Mucosa of descending colon (tissue), 3 donors: Measurements from ENCODE around the gene S100A6. TPM values are rescaled to one million over a fixed set of nuclear protein-coding genes. Genes with fewer than 3 reads are reported as not detected.

Experiments
- ATAC-seq: fragments of 200-7000 bp; cut with Tn5 transposase; one replicate; pipeline ENCODE4 v1.9.1; 2020; ENCODE audit warnings: mild to moderate bottlenecking, moderate library complexity
- DNase-seq, 3 donors: peaks; one replicate each; pipeline ENCODE4 v3.0.0-alpha.2; 2020
- H3K36me3 ChIP-seq: fragments of 200-600 bp; one replicate; pipeline ENCODE4 v1.8.0; 2021; ENCODE audit warnings: low read depth, mild to moderate bottlenecking
- H3K4me1 ChIP-seq: fragments of 200-600 bp; one replicate; pipeline ENCODE4 v1.8.0; 2021; ENCODE audit warnings: low read depth, mild to moderate bottlenecking
- H3K4me3 ChIP-seq: fragments of 200-600 bp; one replicate; pipeline ENCODE4 v1.8.0; 2021; ENCODE audit warnings: mild to moderate bottlenecking
- H3K9me3 ChIP-seq: fragments of 200-600 bp; one replicate; pipeline ENCODE4 v1.8.0; 2021; ENCODE audit warnings: mild to moderate bottlenecking
- intact Hi-C, 2 donors: fragments of 100-400 bp; cut with DNase I in 1 of 2; cut with micrococcal nuclease in 1 of 2; formaldehyde crosslinking; loops; one replicate each; pipeline versions ENCODE4 v1.11.0 to v1.11.1; 2022; cut with DNase I, micrococcal nuclease
- total RNA-seq, 3 donors: library from RNA; stranded (reverse); fragmentation: NEBNext Ultra II Directional in 2 of 3; extraction: Animal tissue kit (Norgen Biotek cat#: 25700) in 2 of 3; gene quantifications; one replicate each; pipeline versions ENCODE4 v1.2.1 to v1.2.4, GENCODE V29; 2021 to 2023
- TF ChIP-seq, protein P1 (sequence below): fragments of 200-600 bp; IDR thresholded peaks from one replicate; pipeline ENCODE4 v1.8.0; 2022; ENCODE audit warnings: antibody characterized with exemption, mild to moderate bottlenecking
- donor health status: DM: no; HTN: no; CAD: no; lungs with moderate emphysema.
- donor health status: DM: no; HTN: no; CAD: no.
- donor health status: DM: no; HTN: yes; CAD: no.

The S100A6 gene
- total RNA-seq, 3 donors from 2014 or later, result 1,327 to 1,659 (median 1,382) TPM

DNA sequence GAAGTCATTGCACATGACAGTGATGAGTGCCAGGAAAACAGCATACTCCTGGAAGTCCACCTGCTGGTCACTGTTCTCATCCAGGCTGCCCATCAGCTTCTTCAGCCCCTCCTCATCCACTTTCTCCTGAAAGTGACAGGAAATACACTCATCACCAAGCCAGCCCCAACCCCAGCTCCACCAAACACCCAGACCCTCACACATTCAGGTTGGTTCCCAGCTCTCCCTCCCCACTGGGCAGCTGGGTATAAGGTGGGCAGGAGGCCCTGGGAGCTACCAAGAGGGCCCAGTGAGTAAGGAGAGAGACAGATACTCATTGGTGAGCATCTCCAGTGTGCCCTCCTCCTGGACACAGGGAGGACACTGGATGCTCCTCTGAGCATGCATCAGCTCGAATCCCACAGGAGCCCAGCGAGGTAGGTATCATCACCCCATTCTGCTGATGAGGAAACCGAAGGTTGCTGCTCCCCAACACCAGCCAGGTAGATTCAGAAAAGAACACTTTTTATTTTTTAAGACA, 25.7 kb upstream of the S100A6 start:
- Histone ChIP-seq H3K4me3 (no peak overlapping the region), H3K9me3 (no peaks in the 10 kb centered on the region), H3K4me1 (peaks cover 13% of the 10 kb centered on the region), H3K36me3 (no peaks in the 10 kb centered on the region)
- intact Hi-C loops, result no loop called here
- ATAC-seq, result no peak
- TF ChIP-seq, protein P1, sequence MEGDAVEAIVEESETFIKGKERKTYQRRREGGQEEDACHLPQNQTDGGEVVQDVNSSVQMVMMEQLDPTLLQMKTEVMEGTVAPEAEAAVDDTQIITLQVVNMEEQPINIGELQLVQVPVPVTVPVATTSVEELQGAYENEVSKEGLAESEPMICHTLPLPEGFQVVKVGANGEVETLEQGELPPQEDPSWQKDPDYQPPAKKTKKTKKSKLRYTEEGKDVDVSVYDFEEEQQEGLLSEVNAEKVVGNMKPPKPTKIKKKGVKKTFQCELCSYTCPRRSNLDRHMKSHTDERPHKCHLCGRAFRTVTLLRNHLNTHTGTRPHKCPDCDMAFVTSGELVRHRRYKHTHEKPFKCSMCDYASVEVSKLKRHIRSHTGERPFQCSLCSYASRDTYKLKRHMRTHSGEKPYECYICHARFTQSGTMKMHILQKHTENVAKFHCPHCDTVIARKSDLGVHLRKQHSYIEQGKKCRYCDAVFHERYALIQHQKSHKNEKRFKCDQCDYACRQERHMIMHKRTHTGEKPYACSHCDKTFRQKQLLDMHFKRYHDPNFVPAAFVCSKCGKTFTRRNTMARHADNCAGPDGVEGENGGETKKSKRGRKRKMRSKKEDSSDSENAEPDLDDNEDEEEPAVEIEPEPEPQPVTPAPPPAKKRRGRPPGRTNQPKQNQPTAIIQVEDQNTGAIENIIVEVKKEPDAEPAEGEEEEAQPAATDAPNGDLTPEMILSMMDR, result no peak
- DNase-seq, result no peak

DNA sequence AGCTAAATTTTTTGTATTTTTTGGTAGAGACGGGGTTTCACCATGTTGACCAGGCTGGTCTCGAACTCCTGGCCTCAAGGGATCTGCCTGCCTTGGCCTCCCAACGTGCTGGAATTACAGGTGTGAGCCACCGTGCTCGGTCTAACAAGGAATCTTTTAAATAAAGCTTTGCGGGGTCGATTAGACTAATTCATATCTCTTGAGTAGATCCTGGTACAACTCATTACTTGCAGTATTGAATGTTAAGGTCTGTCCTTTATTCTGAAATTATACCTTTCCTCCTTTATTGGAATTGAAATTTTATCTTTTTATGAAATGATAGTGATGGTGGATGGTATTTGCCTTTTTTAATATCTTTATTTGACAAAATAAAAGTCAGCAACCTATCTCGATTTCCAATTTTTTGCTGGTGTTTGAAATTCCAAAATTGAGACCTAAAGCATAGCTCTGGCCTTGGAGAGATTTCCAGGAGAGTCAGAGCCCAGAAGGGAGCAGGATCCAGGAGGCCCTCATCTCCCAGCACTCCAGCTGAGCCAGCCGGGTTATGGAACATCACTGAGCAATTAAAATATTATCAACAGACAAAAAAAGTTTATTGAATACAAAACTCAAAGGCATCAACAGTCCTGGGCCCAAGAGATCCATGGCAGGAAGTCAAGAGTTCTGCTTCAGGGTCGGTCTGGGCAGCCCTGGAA, 25.1 kb upstream of the S100A6 start:
- intact Hi-C loops, result no loop called here
- H3K4me3 ChIP-seq, result no peak overlapping the region
- H3K36me3 ChIP-seq, result no peaks in the 10 kb centered on the region
- peaks cover 7% of the 10 kb centered on the region for H3K4me1 ChIP-seq
- TF ChIP-seq, protein P1, result no peak
- H3K9me3 ChIP-seq, result no peaks in the 10 kb centered on the region
- no peak for ATAC-seq
- DNase-seq, result no peak

DNA sequence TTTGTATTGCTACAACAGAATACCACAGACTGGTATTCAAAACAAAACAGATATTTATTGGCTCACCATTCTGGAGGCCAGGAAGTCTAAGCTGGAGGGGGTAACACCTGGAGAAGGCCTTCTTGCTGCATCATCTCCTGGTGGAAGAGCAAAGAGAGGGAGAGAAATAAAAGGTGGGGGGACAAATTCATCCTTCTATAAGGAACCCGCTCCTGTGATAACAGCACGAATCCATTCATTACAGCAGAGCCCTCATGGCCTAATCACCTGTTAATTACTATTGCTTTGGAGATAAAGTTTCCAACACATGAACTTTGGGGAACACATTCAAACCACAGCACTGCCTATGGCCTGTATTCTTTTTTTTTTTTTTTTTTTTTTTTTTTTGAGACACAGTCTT, 24.4 kb upstream of the S100A6 start:
- intact Hi-C loops, result no loop called here
- H3K36me3 ChIP-seq, result no peaks in the 10 kb centered on the region
- H3K9me3 ChIP-seq, result no peaks in the 10 kb centered on the region
- DNase-seq, result no peak
- TF ChIP-seq, protein P1, result no peak
- peaks cover under 1% of the 10 kb centered on the region for H3K4me1 ChIP-seq
- ATAC-seq, result no peak
- no peak overlapping the region for H3K4me3 ChIP-seq

DNA sequence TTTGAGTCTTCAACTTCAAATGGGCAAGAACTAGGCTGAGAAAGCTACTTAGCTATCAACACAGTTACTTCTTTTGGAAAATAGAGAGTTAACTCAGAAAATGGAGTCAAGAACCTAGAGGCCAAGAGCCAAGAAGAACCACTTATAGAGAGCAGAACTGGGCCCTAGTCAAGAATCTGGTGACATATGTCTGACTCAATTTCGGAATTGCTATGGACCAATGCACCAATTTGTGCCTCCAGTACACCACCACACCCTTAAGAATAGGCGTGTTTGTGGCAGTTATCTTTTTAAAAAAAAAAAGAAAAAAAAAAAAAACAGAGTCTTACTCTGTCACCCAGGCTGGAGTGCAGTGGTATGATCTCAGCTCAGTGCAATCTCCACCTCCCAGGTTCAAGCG, 22.1 kb upstream of the S100A6 start:
- TF ChIP-seq, protein P1, result no peak
- DNase-seq (no peak), ATAC-seq (no peak)
- no peaks in the 10 kb centered on the region for H3K4me1 ChIP-seq
- no peak overlapping the region for H3K4me3 ChIP-seq
- no peaks in the 10 kb centered on the region for H3K9me3 ChIP-seq
- no peaks in the 10 kb centered on the region for H3K36me3 ChIP-seq
- intact Hi-C loops, result no loop called here

DNA sequence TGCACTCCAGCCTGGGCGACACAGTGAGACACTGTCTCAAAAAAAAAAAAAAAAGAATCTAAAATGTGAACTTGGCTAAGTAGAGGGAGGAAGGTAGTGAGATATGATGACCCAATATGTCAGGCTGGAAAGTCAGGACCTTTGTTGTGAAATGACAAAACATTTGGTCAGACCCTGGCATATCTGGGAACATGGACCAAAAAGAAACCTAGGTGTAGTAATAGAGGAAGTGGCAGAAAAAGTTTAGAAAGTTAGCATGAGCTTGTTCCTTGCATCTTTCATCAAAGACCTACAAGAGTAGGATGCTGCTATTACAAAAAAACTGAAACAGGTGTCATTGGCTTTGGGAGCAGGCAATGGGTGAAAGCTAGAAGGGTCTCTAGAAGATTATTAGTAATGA, 20.6 kb upstream of the S100A6 start:
- Histone ChIP-seq H3K4me3 (no peak overlapping the region), H3K4me1 (no peaks in the 10 kb centered on the region), H3K9me3 (no peaks in the 10 kb centered on the region), H3K36me3 (no peaks in the 10 kb centered on the region)
- ATAC-seq (no peak), DNase-seq (no peak)
- TF ChIP-seq, protein P1, result no peak
- intact Hi-C loops, result no loop called here
